ENCODE data around the gene HOXA4.
A peak's percentile ranks its signal among the peaks of the same experiment; 100 is the strongest.

The HOXA4 gene

GRCh38 chr7:27112361-27112760 lies 18.2 kb downstream of the HOXA4 start:
- ChIA-PET POLR2A (ENCODE audit: low non-redundant PET) (no interaction called here), CTCF (interaction anchor here (1.7 kb wide), 1 partner anchor 258 kb away, joined by 5 read pairs; no protein-coding TSS in a partner anchor)
- DNase-seq (ENCODE audit: low spot score): no peak
- no peak for TF ChIP-seq CTCF (conservative IDR thresholded peaks at IDR 0.05; ENCODE audit: low read depth)
- H3K27ac ChIP-seq: no peak overlapping the region

GRCh38 chr7:27111751-27112277 lies 18.7 kb downstream of the HOXA4 start:
- DNase-seq (ENCODE audit: low spot score): no peak
- POLR2A ChIA-PET (ENCODE audit: low non-redundant PET): no interaction called here
- TF ChIP-seq CTCF (conservative IDR thresholded peaks at IDR 0.05; ENCODE audit: low read depth): no peak
- CTCF ChIA-PET: no interaction called here
- H3K27ac ChIP-seq: peak overlapping the region; percentile 92; the same call in 1 of the 2 replicates

GRCh38 chr7:27111042-27111750 lies 19.4 kb downstream of the HOXA4 start:
- H3K27ac ChIP-seq: peak overlapping the region; percentile 92
- ChIA-PET CTCF (interaction anchor here (0.7 to 1.2 kb wide), 2 partner anchors 12 to 33 kb away, joined by 3 to 4 read pairs; no protein-coding TSS in a partner anchor), POLR2A (ENCODE audit: low non-redundant PET) (interaction anchor here (0.6 kb wide), 1 partner anchor 14 kb away, joined by 3 read pairs; no protein-coding TSS in a partner anchor)
- DNase-seq (ENCODE audit: low spot score): peak; percentile 79
- no peak for TF ChIP-seq CTCF (conservative IDR thresholded peaks at IDR 0.05; ENCODE audit: low read depth)

GRCh38 chr7:27110186-27111031 lies 20.1 kb downstream of the HOXA4 start:
- TF ChIP-seq CTCF (conservative IDR thresholded peaks at IDR 0.05; ENCODE audit: low read depth): no peak
- peak overlapping the region; percentile 92 for H3K27ac ChIP-seq
- POLR2A ChIA-PET (ENCODE audit: low non-redundant PET): interaction anchor here (0.6 kb wide), 1 partner anchor 14 kb away, joined by 3 read pairs; no protein-coding TSS in a partner anchor
- CTCF ChIA-PET: interaction anchor here (0.6 to 1.2 kb wide), 3 partner anchors 11 to 252 kb away, joined by 3 to 4 read pairs (median 4); no protein-coding TSS in a partner anchor
- DNase-seq (ENCODE audit: low spot score): peak; percentile 81

- H3K27ac ChIP-seq: peak overlapping the region; percentile 92
- POLR2A ChIA-PET (ENCODE audit: low non-redundant PET): no interaction called here
- no peak for DNase-seq (ENCODE audit: low spot score)
- no peak for TF ChIP-seq CTCF (conservative IDR thresholded peaks at IDR 0.05; ENCODE audit: low read depth)
- CTCF ChIA-PET: no interaction called here
Observed at GRCh38 chr7:27109466-27110185, 20.9 kb downstream of the HOXA4 start.
